Inflammatory macrophage treated with lipopolysaccharide for 4 hours (primary cell): ENCODE data around the gene STAB2.
A peak's percentile ranks its signal among the peaks of the same experiment; 100 is the strongest.
"Not testable (repeated sequence)": the region's sequence is repeated elsewhere in the genome, so short reads cannot be mapped to it uniquely, and the experiment has no call there.

Experiments used
- DNase-seq: peaks from one replicate; pipeline ENCODE4 v3.0.0-alpha.2; 2020

The STAB2 gene

GRCh38 chr12:103589517-103589916, 2.4 kb downstream of the STAB2 start:
- no peak for DNase-seq

DNA sequence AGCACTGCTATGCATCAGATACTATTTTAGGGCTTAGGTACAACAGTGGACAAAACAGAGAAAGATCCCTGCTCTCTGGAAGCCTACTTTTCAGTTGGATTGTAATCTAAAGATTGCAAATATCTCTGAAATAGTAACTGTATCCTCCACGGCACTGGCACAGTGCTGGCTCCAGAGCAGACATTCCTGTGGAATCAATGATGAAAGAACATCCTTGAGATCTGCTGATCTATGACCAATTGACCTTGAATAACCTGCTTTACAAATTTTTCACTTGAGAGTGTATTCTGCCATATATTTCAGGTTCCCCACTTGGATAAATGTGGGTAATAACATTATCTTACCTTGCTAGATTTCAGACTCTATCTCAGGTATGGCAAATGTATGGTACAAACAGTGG, 3.2 kb downstream of the STAB2 start:
- no peak for DNase-seq

GRCh38 chr12:103596981-103597380, 9.9 kb downstream of the STAB2 start:
- DNase-seq, result no peak

DNA sequence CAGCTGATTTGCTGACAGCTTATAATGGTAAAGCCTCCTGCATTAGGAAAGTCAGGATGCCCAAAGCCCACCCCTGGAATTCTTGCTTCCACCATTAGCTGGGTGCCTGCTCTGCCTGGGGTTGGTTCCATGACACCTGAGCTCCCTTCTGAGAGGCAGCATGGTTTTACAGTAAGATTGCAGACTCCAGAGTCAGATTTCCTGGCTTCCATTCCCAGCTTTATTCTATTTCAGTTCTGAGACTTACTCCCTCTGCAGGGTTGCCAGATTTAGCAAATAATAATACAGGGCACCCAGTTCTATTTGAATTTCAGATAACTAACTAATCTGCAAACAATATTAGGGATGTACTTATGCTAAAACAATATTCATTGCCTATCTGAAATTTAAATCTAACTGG, 12.2 kb downstream of the STAB2 start:
- DNase-seq, result no peak

- no peak for DNase-seq
Measured at GRCh38 chr12:103600967-103601728, 14.1 kb downstream of the STAB2 start.

GRCh38 chr12:103620395-103620794, 33.3 kb downstream of the STAB2 start:
- no peak for DNase-seq

- DNase-seq, result no peak
Measured at GRCh38 chr12:103623716-103624115, 36.6 kb downstream of the STAB2 start.

DNA sequence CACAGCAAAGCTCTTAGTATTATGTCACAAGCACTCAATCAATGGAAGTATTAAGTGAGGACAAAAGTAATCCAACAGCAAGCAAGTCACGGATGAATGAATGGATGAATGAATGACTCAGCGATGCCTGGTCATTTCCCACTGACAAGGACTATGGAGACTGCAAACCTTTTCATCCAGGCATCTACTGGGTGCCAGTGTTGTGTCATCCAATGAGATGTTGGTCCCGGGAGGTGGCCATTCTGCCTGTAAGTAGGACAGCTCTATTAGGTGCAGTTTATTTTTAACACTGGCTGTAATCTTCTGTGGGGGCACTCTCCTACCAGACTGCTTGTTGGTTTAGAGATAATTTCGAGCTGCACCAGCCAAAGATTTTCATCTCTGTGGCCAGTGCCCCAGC, 39.4 kb downstream of the STAB2 start:
- DNase-seq, result no peak

DNA sequence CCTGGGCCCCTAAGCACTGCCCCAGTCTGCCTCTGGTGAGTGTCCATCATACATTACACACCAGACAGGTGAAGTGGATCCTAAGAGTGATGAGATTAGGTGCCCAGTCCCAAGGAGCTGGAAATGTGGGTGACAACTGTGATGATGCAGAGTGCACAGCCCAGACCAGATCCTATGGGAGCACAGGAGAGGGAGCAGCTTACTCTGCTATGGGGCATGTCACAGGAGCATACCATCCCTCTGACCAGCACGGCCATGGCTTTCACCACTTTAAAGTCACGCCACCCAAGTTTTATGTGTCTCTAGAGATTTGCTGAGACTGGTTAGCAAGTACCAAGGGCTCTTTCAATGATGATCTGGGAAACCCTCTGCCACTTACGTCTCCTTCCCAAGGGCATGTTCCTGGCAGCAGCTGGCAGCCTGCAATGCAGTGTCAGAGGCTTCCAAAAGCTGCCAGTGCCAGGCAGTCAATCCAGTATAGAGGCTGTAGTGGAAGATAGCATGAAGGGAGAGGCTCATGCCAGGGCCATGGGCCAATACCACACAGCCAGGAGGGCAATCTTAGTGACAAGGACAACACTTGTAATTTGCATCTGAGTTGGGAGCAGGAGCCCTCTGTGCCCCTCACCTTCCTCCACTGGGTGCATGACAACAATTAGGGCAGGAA, 40.2 kb downstream of the STAB2 start:
- DNase-seq, result no peak

DNA sequence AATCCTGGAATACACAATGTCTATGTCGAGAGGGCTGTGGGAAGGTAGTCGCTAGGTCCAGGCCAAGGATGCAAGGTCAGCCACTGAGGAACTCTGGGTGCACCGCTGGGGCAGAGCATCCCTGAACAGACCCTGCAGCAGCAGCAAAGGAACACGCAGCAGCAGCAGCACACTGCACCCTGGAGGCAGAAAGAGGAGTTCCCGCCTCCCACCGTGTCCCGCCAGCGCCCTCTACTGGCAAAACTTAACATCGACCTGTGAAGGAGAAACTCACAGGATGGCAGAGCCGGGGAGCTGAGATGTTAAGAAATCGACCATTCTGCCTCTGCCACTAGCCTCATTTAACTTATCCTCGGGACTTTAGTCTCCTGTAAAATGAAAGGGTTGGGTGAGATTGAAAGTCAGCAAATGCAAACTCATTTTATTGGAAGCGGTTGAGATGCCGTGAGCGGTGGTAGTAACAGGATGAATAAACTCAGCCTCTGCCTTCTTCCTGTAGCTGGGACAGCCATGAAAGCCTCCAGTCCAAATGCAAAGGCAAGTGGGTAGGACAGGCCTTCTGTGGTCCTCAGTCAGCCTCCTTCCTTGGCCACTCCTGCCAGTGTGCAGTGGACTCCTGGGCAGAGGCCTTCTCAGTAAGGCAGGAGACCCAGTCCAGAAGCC, 45.6 kb downstream of the STAB2 start:
- DNase-seq, result peak; percentile 66

DNA sequence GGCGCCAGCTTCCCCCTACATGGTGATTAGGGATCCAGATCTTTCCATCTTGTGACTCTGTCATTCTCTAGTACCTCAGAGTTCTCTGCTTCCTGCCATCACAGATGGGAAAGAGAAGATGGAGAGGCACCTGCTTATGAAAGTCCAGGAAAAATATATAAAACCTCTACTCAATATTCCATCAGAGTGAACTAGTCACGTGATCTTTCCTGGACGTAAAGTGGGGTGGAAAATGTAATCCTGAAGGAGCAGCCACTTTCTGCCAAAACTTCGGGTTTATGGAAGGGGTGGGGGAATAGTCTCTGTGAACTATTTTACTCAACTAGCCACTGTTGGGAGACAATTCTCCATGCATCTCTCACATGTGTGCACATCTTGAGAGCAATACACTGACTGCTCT, 47.7 kb downstream of the STAB2 start:
- no peak for DNase-seq

GRCh38 chr12:103635419-103635818, 48.3 kb downstream of the STAB2 start:
- DNase-seq, result no peak

- no peak for DNase-seq
Measured at GRCh38 chr12:103637021-103637420, 49.9 kb downstream of the STAB2 start.

GRCh38 chr12:103637429-103637828, 50.4 kb downstream of the STAB2 start:
- no peak for DNase-seq

- DNase-seq, result no peak
Measured at GRCh38 chr12:103639983-103640382, 52.9 kb downstream of the STAB2 start.

- no peak for DNase-seq
Measured at GRCh38 chr12:103640410-103640809, 53.3 kb downstream of the STAB2 start.

GRCh38 chr12:103640831-103641230, 53.8 kb downstream of the STAB2 start:
- no peak for DNase-seq

DNA sequence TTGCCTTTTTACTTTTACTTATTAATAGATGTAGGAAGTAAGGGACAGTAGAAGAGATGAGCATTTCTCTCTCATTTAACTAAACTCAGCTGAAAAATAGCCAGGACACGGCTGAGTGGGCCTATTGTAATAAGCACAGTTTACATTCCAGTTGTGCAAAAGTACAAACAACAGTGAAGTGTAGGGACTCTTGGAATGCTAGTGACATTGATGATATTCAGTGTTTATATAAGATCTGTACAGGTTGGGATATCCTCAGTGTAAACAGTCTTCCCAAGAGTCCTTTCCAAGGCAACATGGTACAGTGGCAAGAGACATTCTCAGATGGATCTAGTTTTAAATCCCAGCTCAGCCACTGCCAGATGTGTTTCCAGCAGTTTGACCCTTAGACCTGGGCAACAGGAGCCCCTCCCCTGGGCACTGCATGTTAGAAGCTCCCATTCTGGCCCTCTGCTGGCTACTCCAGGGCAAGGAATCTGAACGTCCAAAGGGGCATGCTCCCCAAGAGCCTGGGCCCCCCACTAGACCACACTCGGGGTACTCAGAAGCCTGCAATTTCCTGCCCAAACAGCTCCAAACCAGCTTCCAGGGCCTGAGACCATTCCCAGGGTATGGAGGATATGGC, 55.3 kb downstream of the STAB2 start:
- no peak for DNase-seq

GRCh38 chr12:103645202-103645601, 58.1 kb downstream of the STAB2 start:
- no peak for DNase-seq

DNA sequence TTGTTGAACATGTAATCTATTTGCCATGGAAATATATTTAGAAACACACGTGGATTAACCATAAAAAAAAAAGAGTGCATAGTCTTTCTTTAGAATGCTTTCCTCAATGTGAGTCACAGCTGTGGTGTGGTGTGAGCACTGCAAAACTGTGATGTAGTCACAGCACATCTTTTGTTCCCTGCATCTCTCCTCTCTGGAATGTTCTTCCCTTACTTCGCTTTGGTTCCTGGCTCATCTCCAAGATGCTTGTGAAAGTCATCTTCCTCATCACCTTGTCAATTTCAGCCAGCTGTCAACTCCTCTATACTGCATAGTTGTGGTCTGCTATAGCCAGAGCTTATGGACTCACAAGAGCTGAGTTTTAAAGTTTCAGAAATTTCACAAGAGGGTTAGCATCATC, 60.2 kb downstream of the STAB2 start:
- DNase-seq, result no peak

- DNase-seq, result no peak
Measured at GRCh38 chr12:103652808-103653207, 65.7 kb downstream of the STAB2 start.

DNA sequence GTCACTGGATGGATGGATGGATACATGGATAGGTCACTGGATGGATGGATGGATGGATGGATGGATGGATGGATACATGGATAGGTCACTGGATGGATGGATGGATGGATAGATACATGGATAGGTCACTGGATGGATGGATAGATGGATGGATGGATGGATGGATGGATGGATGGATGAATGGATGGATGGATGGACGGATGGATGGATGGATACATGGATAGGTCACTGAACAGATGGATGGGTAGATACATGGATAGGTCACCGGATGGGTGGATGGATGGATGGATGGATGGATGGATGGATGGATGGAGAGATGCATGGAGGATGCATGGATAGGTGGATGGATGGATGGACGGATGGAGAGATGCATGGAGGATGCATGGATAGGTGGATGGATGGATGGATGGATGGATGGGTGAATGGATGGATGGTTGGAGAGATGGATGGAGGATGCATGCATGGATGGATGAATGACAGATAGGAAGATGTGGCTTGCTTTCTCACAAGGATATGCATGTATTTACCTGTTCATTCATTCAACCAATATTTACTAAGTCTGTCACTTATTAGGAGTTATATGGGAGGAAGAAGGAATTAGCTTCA, 66.6 kb downstream of the STAB2 start:
- DNase-seq, result not testable (repeated sequence)

DNA sequence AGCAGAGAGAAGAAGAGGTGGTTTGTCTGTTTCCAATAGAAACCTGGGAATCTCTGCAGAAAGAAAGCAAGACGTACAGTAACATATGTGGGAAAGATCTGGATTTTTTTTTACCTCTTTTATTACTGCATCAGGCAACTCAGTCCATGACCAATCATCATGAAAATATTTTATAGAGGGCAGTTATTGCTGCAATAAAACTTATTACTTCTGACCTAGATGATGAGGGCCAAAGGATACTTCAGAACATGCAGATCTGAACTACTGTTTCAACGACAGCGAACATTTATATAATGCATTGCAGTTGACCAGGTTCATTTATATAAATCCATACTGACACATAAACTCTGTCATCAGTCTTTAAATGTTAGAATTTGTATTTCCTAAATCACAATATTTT, 67.7 kb downstream of the STAB2 start:
- DNase-seq, result no peak
